HUDEP-2 (cell line): ENCODE data around the gene FAM131A.

Experiments
- DNase-seq, 76 experiments: peaks; one replicate each; lab custom pipeline; 2025; ENCODE audit not compliant: unreplicated experiment in 76 of 76; lab: John Stamatoyannopoulos, UW

The FAM131A gene

GRCh38 chr3:184354754-184355153, 17.4 kb downstream of the FAM131A start:
- DNase-seq: no peak

GRCh38 chr3:184355261-184356040, 18.1 kb downstream of the FAM131A start:
- no peak for DNase-seq

GRCh38 chr3:184357248-184358123, 20.1 kb downstream of the FAM131A start:
- no peak for DNase-seq

GRCh38 chr3:184358124-184358767, 20.8 kb downstream of the FAM131A start:
- DNase-seq: no peak

- no peak for DNase-seq
These were observed 21.5 kb downstream of the FAM131A start for GRCh38 chr3:184358921-184359350.

GRCh38 chr3:184359610-184360009, 22.2 kb downstream of the FAM131A start:
- no peak for DNase-seq

GRCh38 chr3:184360070-184360928, 22.9 kb downstream of the FAM131A start:
- DNase-seq: no peak

- peak in 2 of 76 experiments; percentile 20 to 40 for DNase-seq
These were observed 23.6 kb downstream of the FAM131A start for GRCh38 chr3:184360929-184361531.

- peak in 22 of 76 experiments; percentile 1 to 41 (median 26) for DNase-seq
These were observed 24.1 kb downstream of the FAM131A start, which contains the start of the genes CLCN2 and POLR2H for GRCh38 chr3:184361532-184361931. Gene CLCN2, minus strand, starts transcription at chr3:184361605. Its CDS starts 126 bp downstream, at chr3:184361479. Gene POLR2H, plus strand, starts transcription at chr3:184361710. Its CDS starts 1,783 bp downstream, at chr3:184363493.

- peak in 70 of 76 experiments; percentile 13 to 79 (median 62) for DNase-seq
These were observed 24.7 kb downstream of the FAM131A start for GRCh38 chr3:184361932-184362667.

- DNase-seq: peak; percentile 56 to 98 (median 94)
These were observed 25.5 kb downstream of the FAM131A start for GRCh38 chr3:184362668-184363546.

- DNase-seq: no peak
These were observed 29.4 kb downstream of the FAM131A start for GRCh38 chr3:184366619-184367289.

- DNase-seq: no peak
These were observed 30.7 kb downstream of the FAM131A start for GRCh38 chr3:184368116-184368515.

GRCh38 chr3:184368586-184369183, 31.3 kb downstream of the FAM131A start:
- no peak for DNase-seq

GRCh38 chr3:184371570-184372018, 34.2 kb downstream of the FAM131A start:
- DNase-seq: peak in 69 of 76 experiments; percentile 7 to 80 (median 53)

- DNase-seq: no peak
These were observed 35.0 kb downstream of the FAM131A start for GRCh38 chr3:184372296-184372821.
